ENCODE results near the gene DLX3.

- TF ChIP-seq, protein P1, sequence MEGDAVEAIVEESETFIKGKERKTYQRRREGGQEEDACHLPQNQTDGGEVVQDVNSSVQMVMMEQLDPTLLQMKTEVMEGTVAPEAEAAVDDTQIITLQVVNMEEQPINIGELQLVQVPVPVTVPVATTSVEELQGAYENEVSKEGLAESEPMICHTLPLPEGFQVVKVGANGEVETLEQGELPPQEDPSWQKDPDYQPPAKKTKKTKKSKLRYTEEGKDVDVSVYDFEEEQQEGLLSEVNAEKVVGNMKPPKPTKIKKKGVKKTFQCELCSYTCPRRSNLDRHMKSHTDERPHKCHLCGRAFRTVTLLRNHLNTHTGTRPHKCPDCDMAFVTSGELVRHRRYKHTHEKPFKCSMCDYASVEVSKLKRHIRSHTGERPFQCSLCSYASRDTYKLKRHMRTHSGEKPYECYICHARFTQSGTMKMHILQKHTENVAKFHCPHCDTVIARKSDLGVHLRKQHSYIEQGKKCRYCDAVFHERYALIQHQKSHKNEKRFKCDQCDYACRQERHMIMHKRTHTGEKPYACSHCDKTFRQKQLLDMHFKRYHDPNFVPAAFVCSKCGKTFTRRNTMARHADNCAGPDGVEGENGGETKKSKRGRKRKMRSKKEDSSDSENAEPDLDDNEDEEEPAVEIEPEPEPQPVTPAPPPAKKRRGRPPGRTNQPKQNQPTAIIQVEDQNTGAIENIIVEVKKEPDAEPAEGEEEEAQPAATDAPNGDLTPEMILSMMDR (conservative IDR thresholded peaks at IDR 0.05; ENCODE audit: low read length): no peak
- TF ChIP-seq EZH2phosphoT487 (IDR thresholded peaks at IDR 0.05; ENCODE audit: borderline replicate concordance, low read depth, low read length): no peak
These were observed 38.3 kb upstream of the DLX3 start for GRCh38 chr17:50033316-50033715.
